Kidney (tissue), 14 donors: ENCODE results near the gene CELF4. TPM values are rescaled to one million over a fixed set of nuclear protein-coding genes. Genes with fewer than 3 reads are reported as not detected.

ENCODE experiments used
- DNase-seq, 5 donors: peaks; one replicate each; pipeline ENCODE4 v3.0.0-alpha.2; 2013 to 2020
- FAIRE-seq: peaks from 2 replicates; lab custom pipeline; 2012; peaks lifted over from hg19 to GRCh38; lab: Jason Lieb, UNC
- H3K27ac ChIP-seq, 2 donors: one replicate each; pipeline ENCODE4 v1.7.0; 2013; ENCODE audit warnings: low read depth in 2 of 2, low read length in 2 of 2, inconsistent platforms in 1 of 2
- H3K27me3 ChIP-seq: one replicate; pipeline ENCODE4 v1.7.1; 2013; ENCODE audit warnings: low read length, inconsistent platforms; ENCODE audit not compliant: control insufficient read depth, insufficient read depth
- H3K36me3 ChIP-seq, 3 donors: one replicate each; pipeline versions ENCODE4 v1.7.0 to v1.7.1; 2013; ENCODE audit warnings: low read length in 3 of 3, control low read depth in 1 of 3, inconsistent platforms in 1 of 3; ENCODE audit not compliant: insufficient read depth in 3 of 3, control insufficient read depth in 2 of 3
- H3K4me1 ChIP-seq, 3 donors: one replicate each; pipeline versions ENCODE4 v1.7.0 to v1.7.1; 2013; ENCODE audit warnings: low read length in 3 of 3, inconsistent platforms in 1 of 3, low read depth in 1 of 3; ENCODE audit not compliant: control insufficient read depth in 2 of 3, insufficient read depth in 2 of 3
- H3K4me3 ChIP-seq, 3 donors: one replicate each; pipeline versions ENCODE4 v1.7.0 to v1.8.1; 2013; ENCODE audit warnings: low read length in 3 of 3, control low read depth in 1 of 3, inconsistent platforms in 1 of 3
- H3K9ac ChIP-seq, 3 donors: one replicate each; pipeline versions ENCODE4 v1.7.0 to v1.7.1; 2013; ENCODE audit warnings: low read length in 3 of 3, control low read depth in 1 of 3, inconsistent platforms in 1 of 3
- H3K9me3 ChIP-seq, 3 donors: one replicate each; pipeline versions ENCODE4 v1.7.0 to v1.7.1; 2013; ENCODE audit warnings: low read length in 3 of 3, control low read depth in 1 of 3, inconsistent platforms in 1 of 3; ENCODE audit not compliant: control insufficient read depth in 2 of 3, insufficient read depth in 1 of 3
- intact Hi-C: fragments of 100-400 bp; cut with DNase I; formaldehyde crosslinking; loops from one replicate; pipeline ENCODE4 v1.11.1; 2022
- polyA plus RNA-seq: library from polyadenylated mRNA; stranded (reverse); fragments of 350-450 nt; fragmentation: Illumina TruSeq; extraction: RNeasy Lipid Tissue Mini Kit (QIAGEN cat#74804); gene quantifications from one replicate; pipeline ENCODE4 v1.2.3, GENCODE V29; 2014; ENCODE audit warnings: low read depth, low replicate concordance; ENCODE audit not compliant: insufficient read depth
- total RNA-seq: library from RNA; stranded (reverse); fragmentation: NEBNext Ultra II Directional; extraction: Animal tissue kit (Norgen Biotek cat#: 25700); gene quantifications from one replicate; pipeline ENCODE4 v1.2.1, GENCODE V29; 2021
- TF ChIP-seq, protein P1 (sequence below): IDR thresholded peaks from 3 replicates; pipeline ENCODE4 v1.5.1; 2012; ENCODE audit warnings: mild to moderate bottlenecking, moderate library complexity, borderline replicate concordance; ENCODE audit not compliant: insufficient read depth; ENCODE audit errors: extremely low read depth
- donor health status: control.
- donor health status: control.
- donor health status: control.
- donor health status: control.
- donor health status: control.
- donor health status: DM: yes; HTN: yes; CAD: no.
- donor health status: Normal renal cell carcinoma (clear cell type).

CELF4 gene
- total and polyA plus RNA-seq, 2 donors from 2014 or later = 0.85 to 1.5 TPM

DNA sequence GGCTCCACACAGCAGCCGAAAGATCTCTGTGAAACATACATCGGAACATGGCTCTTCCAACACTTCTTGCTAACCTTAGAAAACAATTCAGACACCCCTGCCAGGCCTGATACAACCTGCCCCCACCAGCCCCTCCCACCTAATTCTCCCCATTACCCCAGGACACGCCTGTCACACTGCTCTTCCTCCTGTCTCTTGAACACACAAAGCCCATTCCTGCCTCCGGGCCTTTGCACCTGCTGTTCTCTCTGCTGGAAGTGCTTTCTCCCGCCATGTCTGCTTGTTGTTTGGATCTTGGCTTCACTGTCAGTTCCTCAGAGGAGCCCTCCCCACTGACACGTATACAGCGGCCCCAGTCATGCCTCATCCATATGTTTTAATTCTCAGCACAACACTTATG, 24.1 kb downstream of the CELF4 start:
- no peak overlapping the region for H3K27ac ChIP-seq
- H3K9me3 ChIP-seq = no peaks in the 10 kb centered on the region
- no peak for DNase-seq
- peaks cover 9% of the 10 kb centered on the region for H3K27me3 ChIP-seq
- no peak for FAIRE-seq
- no peak overlapping the region for H3K9ac ChIP-seq
- H3K4me3 ChIP-seq = no peak overlapping the region
- TF ChIP-seq, protein P1, sequence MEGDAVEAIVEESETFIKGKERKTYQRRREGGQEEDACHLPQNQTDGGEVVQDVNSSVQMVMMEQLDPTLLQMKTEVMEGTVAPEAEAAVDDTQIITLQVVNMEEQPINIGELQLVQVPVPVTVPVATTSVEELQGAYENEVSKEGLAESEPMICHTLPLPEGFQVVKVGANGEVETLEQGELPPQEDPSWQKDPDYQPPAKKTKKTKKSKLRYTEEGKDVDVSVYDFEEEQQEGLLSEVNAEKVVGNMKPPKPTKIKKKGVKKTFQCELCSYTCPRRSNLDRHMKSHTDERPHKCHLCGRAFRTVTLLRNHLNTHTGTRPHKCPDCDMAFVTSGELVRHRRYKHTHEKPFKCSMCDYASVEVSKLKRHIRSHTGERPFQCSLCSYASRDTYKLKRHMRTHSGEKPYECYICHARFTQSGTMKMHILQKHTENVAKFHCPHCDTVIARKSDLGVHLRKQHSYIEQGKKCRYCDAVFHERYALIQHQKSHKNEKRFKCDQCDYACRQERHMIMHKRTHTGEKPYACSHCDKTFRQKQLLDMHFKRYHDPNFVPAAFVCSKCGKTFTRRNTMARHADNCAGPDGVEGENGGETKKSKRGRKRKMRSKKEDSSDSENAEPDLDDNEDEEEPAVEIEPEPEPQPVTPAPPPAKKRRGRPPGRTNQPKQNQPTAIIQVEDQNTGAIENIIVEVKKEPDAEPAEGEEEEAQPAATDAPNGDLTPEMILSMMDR = no peak
- H3K4me1 ChIP-seq = no peaks in the 10 kb centered on the region
- no peaks in the 10 kb centered on the region for H3K36me3 ChIP-seq
- intact Hi-C loops = no loop called here

DNA sequence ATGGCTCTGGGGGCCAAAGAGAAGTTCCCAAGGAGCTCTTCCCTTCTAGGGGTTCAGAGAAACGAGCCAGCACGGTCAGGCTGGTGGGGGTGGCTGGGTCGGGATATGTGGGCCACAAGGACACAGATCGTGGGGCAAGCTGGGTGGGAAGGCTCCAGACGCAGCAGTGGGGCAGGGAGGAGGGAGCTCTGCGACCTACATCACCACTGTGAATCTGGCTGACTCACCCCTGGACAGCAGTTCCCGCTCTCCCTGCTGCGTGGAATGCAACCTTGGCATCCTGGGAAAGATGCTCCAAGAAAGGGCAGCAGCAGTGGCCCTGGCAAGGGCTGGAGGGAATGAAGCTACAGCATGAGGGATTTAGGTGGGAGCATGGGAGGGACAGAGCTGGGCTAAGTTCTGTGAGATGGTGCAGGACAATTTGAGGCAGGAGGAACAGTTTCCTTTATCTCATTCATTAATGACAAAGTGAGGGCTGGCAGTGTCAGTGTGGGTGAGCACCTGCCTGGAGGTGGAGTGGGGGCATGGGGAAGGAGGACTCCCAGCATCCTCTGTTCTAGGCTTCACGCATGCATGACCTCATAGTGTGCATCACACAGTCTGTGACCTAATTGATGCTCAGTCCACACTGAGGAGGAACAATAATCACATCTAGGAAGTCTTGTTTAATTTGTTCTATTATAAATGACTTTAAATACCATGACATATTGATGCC, 25.0 kb downstream of the CELF4 start:
- Histone ChIP-seq H3K4me1 (no peaks in the 10 kb centered on the region), H3K9me3 (no peaks in the 10 kb centered on the region), H3K9ac (no peak overlapping the region), H3K27me3 (peaks cover 9% of the 10 kb centered on the region), H3K4me3 (no peak overlapping the region), H3K27ac (no peak overlapping the region), H3K36me3 (no peaks in the 10 kb centered on the region)
- intact Hi-C loops = no loop called here
- TF ChIP-seq, protein P1 = no peak
- DNase-seq (no peak), FAIRE-seq (no peak)

DNA sequence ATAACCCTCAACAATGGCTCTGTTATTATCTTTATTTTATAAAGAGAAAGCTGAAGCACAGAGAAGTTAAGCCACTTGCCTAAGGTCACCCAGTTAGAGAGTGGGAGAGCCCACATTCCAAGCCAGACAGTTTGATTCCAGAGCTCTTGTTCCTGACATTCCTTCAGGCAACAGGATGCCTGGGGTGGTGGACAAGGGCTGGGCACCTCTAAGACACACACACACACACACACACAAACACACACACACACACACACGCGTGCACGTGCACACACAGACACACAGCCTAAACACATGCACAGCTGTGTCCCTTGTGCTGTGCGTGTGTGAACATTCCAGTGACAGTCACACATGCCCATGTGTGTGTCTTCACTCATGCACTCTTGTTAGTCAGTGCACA, 26.4 kb downstream of the CELF4 start:
- DNase-seq (peak in 1 of 5 donors; percentile 19), FAIRE-seq (no peak)
- Histone ChIP-seq H3K27me3 (peaks cover 9% of the 10 kb centered on the region), H3K9ac (no peak overlapping the region), H3K27ac (no peak overlapping the region), H3K36me3 (no peaks in the 10 kb centered on the region), H3K9me3 (no peaks in the 10 kb centered on the region), H3K4me1 (no peaks in the 10 kb centered on the region), H3K4me3 (no peak overlapping the region)
- TF ChIP-seq, protein P1 = no peak
- intact Hi-C loops = no loop called here
